HG02973 (cell line): Measurements from ENCODE around the gene CCBE1.

Experiments
- ATAC-seq: cut with Tn5 transposase; IDR thresholded peaks from one replicate; pipeline ENCODE4 v1.9.1; 2021; ENCODE audit warnings: moderate library complexity; ENCODE audit not compliant: unreplicated experiment

Gene CCBE1

DNA sequence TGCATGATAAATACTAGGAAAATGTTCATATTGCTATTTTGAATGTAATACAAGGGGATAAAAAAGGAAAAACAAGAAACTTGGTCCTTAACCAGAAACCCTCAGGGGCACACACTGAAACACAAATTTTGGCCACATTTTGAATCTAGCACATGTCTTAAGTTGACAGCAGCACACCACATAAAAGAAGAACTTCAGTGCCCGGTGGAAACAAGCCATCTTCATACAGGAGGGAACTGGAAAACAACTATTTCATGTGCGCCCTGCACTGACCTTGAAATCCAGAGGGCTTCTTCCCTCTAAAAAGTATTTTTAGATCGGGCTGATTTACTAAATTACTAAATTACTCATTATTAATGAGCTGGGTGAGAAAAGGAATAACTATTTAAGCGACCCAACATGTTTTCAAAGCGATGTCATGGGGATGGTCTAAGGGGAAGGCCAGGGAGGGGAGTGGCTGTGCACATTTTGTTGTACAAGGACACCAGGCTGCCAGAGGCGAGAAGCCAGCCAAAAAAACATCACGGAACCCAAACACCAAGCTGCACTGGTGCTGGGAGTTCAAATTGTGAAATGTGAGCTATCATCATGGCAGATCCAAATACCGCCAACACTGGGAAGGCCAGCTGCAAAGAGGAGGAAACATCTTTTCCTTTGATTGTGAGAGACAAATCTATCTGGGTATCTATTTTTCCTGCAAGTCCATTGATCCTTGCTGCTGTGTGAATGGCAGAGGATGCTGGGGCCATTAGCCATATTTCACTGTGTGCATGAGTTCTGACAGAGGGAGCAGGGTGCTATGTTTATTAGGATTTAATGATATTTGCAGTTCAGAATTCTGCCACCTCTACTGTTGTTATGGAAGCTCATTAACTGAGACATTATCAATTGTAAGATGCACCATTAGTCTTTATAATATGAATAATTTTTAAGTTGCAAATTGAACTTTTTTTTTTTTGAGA is 187.5 kb downstream of the CCBE1 start:
- no peak for ATAC-seq

DNA sequence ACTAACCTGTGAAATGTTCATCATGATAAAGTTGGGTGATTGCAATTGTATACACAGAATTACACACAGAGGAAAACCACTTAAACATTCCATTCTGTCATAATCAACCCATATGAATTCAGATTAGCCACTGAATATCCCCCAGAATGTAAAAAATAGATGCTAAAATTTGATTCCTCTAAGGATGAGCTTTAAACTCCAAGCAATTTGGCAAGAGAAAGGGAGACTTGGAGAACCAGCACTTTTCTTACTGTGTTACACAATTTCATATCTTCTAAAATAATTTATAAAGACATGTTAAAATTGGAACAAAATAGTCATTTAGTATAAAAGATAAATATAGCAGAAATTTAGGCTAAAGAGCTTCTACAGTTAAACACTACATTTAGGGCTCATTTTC is 191.9 kb downstream of the CCBE1 start:
- no peak for ATAC-seq

DNA sequence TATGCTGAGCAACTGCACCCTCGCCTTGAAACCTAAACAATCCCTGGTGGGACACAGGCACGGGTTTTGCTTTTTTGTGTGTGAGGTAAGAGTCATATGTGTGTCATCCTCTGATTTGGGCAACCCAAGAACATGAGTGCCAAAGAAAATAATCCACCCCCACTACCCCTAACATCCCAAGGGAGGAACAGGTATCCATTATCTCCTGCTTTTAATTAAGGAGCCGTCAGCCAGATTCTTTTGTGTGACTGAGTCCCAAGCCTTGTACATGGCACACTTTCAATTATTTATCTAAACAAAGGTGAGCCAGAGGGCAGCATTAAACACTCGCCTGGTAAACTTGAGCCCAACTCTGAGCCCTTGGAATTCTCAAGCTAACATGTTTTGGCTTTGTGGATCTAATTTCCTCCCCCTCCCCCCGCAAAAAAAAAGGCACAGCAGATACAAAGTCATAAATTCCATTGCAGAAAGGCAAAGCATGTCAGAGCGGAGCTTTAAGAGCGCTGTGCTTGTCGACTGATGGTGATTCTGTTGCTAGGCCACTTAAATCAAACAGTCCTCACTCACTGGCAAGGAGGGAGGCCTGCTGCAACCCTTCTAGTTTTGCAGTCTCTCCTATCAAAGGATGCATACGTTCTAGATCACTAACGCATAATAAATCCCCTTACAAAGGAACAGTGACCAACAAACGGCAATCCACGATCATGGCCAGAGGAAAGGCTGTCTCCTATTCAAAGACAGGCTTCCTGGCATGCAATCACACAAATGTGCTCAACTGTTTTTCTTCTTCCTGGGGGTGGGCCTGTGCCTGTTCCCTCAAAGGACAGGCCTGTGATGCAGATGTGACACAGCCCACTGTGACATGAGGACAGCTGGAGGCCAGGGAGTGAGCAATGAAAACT is 194.7 kb downstream of the CCBE1 start:
- ATAC-seq: no peak

DNA sequence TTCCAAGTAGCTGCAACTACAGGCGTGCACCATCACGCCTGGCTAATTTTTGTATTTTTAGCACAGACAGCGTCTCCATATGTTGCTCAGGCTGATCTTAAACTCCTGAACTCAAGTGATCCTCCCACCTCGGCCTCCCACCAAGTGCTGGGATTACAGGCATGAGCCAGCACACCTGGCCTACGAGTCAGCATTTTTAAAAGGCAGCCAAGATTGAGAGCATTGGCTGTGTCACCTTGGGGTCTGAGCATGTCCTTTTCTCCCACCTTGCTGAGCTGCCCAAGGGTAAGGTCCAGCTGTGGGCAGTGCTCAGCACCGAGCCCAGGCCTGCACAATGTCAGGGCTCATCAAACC is 195.3 kb downstream of the CCBE1 start:
- ATAC-seq: no peak

DNA sequence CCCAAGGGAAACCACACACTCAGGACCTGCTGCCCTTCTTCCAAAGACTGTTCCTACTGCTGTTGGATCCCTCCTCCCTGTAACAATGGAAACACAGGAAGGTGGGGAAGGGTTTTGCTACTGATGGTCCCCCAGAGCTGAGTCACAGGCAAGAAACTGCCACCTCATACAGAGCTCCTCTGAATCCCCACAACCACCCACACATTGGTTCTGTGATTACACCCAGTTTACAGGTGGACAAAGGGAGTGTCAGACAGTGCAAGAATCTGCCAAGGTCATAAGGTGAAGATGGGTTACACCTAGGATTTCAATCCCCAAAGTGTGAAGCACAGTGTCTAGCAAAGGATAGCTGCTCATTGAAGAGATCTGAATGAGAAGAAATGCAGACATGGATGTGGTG is 196.5 kb downstream of the CCBE1 start:
- no peak for ATAC-seq

DNA sequence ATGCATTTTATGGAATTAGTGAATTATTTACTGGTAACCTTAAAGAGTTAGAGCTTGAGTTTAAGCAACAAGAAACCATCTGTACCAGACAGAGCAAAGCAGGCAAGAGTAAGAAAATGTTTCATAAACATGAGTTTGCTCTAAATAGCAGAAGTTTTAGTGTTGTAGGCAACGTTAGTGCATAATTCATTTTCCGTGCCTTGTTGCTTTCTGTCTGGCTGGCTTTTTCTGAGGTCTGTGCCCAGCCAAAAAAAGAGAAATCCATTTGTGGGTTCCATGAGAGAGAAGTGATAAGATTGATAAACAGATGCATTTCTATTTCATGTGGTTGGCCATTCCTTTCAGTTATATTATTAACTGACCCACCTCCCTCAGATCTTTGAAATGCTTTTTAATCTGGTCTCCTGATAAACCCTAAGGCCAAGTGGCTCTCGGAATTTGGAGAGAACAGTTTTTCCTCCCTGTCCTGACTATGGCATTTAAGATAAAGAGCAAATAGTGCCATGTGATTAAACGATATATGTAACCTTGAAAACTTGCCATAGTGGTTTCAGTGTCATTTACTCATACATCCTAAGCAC is 198.6 kb downstream of the CCBE1 start:
- no peak for ATAC-seq

DNA sequence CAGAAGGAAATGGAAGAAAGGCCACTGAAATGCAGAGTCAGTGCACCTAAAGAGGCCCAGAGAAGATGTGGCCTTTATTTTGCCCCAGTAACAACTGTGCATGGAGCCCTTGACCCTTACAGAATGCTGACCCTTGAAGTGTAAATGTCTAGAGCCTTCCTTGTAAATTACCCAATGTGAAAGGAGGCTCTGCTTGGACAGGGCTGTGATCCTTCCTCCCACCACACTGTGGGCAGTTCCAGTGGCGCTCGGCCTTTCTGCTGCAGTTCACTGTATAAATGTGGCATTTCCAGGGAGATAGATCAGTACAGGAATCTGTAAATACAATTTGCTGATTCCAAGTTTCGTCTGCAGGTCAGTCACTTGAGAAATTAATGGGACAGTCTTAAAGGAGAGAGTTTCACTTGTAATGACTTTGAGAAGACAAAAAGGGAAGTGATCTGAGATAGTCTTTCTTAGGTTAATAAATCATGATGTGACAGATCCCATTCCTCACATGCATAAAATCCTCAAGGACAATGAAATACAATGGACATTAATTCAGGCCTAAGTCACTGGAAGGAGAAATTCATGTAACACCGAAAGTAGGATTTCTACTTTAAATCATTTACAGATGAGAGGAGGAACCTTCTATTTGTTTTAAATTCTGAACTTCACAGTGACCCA is 204.3 kb downstream of the CCBE1 start:
- ATAC-seq: no peak

DNA sequence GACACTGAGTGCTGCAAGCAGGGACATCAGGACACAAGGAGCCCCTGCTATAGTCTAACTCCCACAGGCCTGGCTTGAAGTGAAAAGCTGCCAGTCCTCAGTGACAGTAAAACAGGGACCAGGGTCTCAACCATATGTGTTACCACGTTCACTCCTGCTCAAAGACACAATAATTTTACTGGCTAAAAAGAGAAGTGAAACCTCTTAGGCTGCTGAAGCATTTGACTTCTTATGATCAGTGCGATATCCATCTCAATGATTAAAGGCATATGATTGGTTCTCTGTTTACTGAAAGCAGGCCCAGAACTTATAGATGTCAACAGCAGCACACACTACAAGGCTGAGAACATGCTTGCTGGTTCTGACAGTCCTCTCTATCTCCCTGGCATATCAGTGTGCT is 208.3 kb downstream of the CCBE1 start:
- ATAC-seq: no peak

DNA sequence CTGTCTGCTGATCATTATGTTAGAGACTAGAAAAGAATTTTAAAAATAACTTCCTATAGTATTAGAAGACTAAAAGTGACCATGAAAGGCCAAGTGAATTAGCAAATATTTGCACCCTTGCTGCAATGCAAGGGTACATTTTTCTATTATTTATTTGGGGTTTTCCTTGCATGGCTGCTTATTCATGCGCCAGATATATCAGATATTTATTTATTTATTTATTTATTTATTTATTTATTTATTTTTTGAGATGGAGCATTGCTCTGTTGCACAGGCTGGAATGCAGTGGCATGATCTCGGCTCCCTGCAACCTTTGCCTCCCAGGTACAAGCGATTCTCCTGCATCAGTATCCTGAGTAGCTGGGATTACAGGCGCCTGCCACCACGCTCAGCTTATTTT is 211.8 kb downstream of the CCBE1 start:
- ATAC-seq: no peak

DNA sequence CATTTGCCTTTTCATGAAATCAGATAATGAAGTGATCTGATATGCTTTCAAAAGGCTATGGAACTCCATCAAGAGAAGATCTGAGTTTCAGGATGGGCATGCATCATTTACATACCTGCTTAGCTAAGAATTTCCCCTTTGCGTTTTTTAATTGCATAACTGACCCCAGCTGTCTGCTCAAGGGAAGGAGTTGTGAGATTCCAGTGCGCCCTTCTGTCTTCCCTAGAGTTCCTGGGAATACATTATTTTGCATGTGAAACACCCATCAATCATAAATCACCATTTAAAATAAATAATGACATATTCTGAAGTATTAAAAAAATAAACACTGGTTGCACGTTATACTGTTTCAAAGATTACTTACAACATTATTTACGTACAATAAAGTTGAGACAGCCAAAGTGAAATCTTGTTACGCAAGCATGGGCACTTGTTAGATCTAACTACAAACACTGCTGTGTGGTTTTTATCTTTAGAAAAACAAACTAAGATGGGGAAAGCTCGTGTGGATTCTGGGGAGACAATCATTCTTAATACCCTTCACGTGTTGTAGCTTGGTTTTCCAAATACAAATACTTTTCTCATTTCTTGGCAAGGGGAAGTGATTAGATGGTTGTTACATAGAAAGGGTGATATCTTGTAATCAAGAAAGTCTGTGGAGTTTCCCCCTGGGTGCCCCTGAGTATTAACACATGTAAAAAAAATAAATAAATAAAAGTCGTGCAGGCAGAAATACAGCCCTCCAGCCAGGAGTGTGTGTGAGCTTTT is 212.5 kb downstream of the CCBE1 start:
- no peak for ATAC-seq

DNA sequence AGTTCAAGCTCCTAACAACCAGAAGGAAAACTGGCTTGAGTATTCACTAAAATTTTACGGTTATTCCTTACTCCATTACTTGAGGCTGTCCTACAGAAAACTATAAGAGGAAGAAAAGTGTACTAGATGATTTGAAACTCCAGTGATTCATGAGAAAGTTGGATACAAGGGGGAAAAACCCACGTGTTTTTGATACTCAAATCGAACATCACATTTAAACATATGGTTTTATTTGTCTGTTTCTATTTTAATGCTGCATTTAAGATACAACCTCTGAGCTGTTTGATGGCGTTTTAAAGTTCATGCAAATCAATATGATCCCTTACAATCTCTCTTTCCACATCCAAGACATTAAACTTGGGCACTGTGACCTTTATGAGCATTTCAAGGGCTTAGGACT is 213.1 kb downstream of the CCBE1 start:
- no peak for ATAC-seq

DNA sequence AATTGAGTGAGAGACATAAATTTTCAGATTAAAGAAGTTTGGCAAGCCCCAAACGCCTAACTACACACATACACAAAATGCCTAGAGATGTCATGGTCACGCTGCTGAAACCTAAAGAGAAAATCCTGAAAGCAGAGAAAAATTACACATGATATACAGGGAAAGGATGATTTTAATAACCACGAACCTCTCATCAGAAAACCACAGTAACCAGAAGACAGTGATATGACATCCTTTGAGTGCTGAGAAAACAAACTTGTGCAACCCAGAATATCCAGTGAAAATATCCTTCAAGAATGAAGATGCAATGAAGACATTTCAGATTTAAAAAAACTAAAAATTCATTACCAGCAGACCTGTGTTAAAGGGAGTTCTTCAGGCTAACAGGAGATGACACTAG is 215.8 kb downstream of the CCBE1 start:
- ATAC-seq: no peak

DNA sequence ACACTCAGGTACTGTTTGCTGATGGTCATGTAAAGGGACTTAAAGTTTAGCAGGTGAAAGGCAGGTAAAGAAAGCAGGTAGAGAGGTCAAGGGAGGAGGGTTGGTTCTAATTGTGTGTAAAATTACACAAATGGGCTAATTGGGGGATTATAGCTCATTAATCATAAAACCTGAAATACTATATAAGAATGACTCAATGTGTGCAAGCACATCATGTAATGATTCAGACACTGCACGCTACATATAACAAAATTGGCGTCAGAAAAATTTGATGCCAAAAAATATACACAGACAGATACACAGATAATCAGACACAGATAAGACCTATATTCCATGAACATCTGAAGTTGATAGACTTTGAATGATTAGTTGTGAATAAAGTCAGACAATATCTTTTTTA is 217.4 kb downstream of the CCBE1 start:
- ATAC-seq: no peak

DNA sequence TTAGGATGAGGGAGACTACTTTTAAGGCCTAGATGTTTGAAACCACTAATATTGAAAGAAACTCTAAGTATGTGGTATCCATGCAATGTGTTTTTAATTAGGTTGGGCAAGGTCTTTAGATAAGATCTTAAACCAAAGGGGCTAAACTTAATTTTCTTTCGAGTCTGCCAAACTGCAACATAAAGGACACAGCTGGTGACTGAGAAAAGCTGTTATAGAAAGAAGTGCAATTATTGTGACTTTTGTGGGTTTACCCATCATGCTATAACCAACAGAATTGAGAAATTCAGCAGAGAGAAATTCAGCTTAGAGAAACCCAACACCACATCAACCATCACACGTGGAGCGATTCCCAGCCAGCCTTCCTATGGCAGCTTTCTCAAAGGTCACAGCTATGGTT is 218.6 kb downstream of the CCBE1 start:
- no peak for ATAC-seq

DNA sequence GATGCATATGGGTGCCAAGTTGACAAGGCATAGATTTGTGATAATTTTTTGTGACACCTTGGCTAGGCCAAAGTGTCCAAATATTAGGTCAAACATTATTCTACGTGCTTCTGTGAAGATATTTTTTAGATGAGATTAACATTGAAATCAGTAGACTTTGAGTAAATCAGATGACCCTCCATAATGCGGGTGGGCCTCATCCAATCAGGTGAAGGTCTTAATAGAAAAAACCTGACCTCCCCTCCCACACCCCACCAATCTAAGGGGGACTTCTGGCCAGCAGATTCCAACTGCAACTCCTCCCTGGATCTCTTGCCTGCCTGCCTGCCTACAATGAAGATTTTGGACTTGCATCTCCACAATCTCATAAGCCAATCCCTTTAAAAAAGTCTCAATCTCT is 219.4 kb downstream of the CCBE1 start:
- ATAC-seq: no peak

DNA sequence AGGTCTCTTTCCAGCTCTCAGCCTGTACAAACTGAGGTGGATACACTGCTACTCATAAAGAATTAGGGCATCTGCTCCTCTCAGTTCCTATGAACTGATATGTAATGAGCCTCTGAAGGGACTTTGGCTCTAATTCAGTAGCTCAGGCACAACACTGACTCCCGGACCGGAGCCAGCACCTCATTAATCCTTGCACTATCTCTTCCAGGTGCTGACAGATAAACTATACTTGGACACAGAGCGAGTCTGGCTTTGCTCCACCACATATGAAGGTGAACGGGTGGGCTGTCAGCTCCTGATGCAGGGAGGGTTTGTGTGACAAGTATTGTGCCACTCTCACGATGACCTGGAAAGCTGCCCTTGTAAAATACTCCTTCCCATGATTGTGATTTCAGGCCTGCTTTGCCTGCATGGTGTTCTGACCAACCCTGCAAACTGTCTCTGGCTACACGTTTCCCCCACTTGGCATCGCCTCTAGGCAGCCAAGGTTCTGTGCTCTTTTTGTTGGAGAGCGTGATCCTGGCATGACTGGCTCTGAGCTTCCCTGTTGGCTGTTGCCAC is 226.6 kb downstream of the CCBE1 start:
- no peak for ATAC-seq

DNA sequence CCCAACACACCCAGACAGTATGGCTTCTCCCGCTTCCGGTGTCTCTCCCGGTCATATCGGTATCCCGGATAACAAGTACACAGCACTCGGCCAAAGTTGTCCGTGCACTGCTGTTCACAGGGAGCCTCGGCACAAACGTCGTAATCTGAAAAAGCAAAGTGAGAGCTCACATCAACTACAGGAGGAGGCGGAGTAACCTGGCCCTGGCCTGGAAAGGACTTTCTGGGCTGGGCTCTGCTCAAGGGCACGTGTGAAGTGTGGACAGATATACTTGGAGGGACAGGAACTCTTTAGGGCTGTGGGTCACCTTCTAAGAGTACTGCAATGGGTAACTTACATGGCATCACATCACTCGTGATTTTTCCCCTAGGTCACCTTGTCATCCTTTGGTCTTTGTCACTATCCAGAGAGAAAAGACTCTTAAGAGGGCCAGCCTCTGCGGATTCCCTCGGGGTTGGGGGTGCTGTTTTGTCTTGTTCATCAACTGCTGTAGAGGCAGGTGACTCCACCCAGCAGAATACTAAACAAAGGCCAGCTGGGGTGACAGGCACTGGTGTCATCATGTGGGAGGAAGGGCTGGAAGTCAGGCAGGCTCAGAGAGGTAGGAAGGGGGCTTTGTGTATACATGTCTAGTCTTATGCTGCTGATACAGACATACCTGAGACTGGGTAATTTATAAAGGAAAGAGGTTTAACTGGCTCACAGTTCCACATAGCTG is 227.6 kb downstream of the CCBE1 start:
- no peak for ATAC-seq

DNA sequence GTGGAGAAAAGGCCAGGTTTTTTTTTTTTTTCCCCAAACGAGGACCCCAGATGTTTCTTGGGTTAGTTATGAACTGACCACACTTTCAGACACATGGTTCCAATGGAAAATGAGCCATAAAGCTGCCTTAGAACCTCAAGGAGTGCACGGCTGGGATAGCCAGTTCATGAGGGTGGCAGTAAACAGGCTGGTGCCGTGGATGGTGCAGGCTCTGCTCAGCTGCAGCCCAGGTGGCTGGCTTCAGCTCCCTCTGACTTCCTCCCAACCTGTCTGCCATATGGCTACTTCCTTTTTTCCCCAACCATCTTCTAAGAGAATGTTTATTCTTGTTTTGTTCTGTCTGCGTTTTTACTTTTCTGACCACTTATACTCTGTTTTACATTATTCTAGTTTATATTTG is 228.4 kb downstream of the CCBE1 start:
- ATAC-seq: no peak

DNA sequence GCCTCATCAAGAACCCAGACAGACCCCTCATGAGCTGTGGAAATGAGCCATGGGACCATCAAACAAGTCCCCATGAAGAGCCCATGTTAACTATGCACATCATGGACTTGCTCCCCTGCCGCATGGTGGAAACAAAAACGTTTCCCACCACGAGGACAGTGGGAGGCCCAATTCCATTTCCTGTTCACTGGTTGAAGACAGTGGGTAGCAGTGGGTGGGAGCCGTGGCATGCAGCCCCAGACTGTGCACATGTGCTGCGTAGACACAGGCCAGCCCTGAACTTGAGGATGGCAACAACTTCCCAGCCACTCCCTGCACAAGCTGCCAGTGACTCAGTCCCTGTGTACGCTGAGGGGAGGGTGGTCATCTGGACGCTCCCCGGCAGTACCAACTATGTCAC is 229.7 kb downstream of the CCBE1 start:
- no peak for ATAC-seq
